Stimulated activated CD8-positive, alpha-beta memory T cell treated with anti-CD3 and anti-CD28 coated beads, Interleukin-12 subunit alpha, Interleukin-12 subunit beta, amount 100 ng/mL, for 1 hour (primary cell): Measurements from ENCODE around the gene IBA57.

Experiments used
- DNase-seq: peaks from one replicate; pipeline ENCODE4 v3.0.0-alpha.2; 2020; ENCODE audit warnings: low read depth

IBA57 gene

DNA sequence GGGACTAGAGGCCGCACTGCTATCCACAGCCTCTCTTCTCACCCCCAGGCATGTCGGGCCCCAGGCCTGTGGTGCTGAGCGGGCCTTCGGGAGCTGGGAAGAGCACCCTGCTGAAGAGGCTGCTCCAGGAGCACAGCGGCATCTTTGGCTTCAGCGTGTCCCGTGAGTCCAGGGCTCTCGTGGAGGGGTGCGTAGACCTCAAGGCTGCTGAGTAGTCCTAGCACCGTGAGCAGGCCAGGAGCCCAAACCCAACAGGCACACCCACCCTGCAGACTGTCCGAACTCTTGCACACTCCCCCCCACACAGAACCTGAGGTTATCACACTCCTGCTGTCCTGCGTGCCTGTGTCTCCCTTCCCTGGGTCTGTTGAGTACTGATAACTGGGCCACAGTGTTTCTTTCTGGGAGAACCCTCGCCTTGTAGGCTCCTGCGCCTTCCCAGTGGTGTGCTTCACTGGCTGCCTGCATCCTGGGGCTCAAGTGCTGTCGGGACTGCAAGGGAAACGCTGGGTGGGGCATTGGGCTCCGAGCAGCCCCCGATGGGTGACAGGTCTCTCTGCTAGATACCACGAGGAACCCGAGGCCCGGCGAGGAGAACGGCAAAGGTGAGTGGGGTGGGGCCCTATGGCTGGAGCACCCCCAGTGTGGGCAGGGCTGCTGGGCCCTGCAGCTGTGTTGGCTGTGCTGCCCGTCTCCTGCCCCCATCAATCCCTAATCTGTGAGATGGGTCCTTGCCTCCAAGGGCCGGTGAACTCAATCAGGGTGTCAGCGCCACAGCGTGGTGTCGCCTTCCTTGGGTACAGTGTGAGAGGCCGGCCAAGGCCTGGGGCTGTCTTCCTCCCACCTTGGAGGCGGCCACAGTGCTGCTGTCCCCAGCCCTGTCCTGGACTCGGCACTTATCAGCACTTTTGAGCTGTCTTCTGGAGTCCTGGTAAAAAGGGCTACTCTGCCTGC is 19.9 kb upstream of the IBA57 start:
- no peak for DNase-seq

DNA sequence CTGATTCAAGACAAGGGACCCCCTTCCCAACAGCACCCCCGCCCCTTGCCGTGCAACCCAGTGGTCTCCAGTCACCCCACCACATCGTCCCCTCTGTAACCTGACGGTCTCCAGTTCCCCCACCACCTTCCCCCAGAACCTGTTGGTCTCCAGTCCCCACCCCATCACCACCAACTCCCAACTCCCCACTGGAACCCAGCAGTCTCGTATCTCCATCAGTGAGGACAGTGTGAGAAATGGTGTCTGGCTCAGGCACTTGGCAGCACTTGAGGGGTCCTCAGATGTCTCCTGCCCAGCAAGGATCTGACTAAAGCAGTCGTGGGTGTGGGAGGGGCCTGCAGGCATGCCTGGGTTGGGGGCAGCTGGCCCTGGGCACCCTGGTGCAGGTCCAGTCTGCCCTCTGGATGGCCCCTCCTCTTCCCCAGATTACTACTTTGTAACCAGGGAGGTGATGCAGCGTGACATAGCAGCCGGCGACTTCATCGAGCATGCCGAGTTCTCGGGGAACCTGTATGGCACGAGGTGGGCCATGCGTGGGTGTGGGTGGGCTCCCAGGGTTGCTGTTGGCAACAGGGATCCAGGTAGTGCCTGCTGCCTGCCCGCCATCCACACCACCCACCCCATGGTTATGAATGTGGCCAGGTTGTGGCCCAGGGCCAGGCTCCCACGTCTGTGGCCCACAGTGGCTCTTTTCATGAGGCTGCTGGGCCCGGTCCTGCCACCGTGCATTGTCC is 19.0 kb upstream of the IBA57 start:
- DNase-seq: no peak

- DNase-seq: no peak
Measured at GRCh38 chr1:228147151-228147693, 18.4 kb upstream of the IBA57 start.

- DNase-seq: no peak
Measured at GRCh38 chr1:228147768-228148167, 17.8 kb upstream of the IBA57 start.

DNA sequence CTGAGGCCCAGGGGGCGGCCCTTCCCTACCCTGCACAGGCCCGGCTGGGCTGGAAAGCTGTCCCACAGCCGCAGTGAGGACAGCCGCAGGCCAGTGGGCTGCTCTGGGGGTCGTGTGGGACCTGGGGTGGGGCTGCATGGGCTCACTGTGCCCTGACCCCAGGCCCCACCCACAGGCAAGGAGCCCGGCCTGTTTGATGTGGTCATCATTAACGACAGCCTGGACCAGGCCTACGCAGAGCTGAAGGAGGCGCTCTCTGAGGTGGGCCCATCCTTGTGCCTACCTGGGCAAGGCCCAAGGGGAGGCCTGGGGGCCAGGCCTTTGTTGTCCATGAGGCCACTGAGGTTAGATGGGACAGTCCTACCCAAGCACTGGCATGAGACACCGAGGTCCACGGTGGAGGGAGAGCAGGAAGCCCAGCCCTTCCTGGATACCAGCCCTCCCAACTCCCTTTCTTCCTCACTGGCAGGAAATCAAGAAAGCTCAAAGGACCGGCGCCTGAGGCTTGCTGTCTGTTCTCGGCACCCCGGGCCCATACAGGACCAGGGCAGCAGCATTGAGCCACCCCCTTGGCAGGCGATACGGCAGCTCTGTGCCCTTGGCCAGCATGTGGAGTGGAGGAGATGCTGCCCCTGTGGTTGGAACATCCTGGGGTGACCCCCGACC is 17.3 kb upstream of the IBA57 start:
- DNase-seq: no peak

DNA sequence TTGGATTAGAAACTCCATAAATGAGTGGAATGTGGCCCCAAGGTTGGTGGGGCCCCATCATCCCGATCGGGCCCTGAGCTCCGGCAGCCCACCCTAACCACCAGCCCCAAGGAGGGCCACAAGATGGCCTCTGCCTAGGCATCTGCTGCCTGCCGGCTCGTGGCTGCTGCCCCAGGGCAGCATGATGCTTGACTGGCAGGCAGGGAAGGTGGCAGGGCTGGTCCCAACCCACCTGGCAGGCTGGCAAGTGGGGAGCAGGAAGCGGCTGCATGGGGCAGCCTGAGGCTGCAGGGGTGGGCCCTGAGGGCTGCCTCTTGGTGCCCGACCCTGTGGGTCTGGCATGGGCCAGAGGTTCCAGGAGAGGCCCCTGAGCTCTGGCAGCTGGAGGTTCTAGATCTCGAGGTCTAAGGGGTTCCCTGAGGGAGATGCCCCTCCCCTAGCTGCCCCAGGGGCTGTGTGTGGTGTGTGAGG is 16.6 kb upstream of the IBA57 start:
- DNase-seq: no peak

- DNase-seq: no peak
Measured at GRCh38 chr1:228149406-228150119, 16.0 kb upstream of the IBA57 start, which contains the start of gene GJC2. TSS of gene GJC2 (plus strand) at chr1:228149930. CDS start at chr1:228157759, 7,829 bp downstream.

- no peak for DNase-seq
Measured at GRCh38 chr1:228150120-228150460, 15.5 kb upstream of the IBA57 start.

DNA sequence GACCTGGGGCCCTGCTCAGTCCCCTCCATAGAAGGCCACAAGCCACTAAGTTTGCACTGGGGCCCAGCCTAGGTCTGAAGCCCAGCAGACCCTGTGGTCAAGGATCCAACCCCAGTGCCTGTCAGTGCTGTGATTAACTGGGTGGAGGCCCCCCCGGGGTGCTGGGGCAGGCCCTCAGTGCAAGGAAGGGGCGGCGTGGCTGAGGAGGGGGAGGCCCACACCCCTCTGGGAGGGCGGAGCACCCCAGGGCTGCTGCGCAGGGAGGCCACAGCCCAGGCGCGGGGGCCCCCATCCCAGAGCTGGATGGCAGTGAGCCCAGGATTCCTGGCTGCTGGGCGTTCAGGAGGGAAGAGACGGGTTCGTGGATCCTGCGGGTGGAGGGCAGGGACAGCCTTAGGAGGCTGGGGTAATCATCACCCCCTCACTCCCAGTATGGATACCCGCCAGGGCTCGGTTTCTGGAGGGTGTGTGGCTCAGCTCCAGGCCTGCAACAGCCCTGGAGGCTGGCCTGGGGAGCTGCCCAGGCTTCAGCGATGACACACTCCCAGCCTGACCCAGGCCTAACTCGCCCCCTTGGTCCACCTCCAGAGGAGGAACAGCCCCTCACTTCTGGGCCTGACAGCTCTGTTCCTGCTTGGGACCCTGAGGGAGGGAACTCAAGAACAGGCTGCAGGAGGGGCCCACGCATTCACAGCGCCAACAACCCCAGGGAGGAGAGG is 15.0 kb upstream of the IBA57 start:
- no peak for DNase-seq

DNA sequence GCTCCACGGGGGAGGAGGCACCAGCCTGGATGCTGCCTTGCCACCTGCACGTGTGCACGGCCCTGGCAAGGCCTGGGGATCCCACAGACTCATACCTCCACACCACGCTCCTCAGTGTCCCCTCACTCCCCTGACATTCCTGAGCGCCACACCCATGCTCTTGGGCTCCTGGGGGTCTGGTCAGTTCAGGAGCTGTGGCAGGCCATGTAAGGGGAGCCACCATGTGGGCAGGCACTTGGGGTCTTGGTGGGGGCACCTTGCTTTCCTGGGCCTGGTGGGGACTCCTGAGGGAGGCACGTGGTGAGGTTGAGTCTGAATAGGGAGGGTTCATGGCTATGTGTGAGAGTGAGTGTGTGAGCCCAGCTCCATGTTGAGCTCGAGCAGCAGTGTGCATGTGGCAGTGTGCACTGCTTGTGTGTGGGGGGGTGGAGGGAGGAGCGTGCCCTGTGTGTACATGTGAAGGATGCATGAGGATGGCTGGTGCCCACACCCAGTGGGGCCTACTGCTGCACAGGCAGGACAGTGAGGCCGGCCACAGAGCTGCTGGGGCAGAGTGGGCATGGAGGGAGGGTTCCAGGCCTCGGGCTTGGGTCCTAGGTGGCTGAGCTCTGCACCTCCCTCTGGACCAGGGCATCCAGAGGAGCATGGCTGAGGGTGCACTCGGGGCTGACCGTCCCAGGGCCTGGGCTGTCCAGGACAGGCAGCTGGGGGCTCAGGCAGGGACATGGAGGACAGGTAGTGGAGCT is 14.3 kb upstream of the IBA57 start:
- no peak for DNase-seq

GRCh38 chr1:228152097-228152917 is 13.3 kb upstream of the IBA57 start:
- DNase-seq: no peak

DNA sequence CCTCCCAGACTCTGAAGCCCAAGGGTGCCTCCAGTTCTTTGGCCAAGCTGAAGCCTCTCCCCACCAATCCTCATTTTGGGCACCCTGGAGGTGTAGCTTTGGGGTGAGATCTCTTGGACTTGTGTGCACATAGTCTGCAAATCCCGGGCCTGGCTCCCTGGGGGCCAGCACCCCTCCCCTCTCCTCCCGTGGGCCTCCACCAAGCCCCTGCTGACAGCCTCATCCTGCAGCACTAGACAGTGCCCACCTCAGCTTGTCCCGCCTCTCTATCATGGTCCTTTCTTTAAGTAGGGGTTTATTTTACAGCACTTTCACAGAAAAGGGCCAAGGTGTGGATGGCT is 12.7 kb upstream of the IBA57 start:
- no peak for DNase-seq

GRCh38 chr1:228154021-228154669 is 11.5 kb upstream of the IBA57 start:
- no peak for DNase-seq

DNA sequence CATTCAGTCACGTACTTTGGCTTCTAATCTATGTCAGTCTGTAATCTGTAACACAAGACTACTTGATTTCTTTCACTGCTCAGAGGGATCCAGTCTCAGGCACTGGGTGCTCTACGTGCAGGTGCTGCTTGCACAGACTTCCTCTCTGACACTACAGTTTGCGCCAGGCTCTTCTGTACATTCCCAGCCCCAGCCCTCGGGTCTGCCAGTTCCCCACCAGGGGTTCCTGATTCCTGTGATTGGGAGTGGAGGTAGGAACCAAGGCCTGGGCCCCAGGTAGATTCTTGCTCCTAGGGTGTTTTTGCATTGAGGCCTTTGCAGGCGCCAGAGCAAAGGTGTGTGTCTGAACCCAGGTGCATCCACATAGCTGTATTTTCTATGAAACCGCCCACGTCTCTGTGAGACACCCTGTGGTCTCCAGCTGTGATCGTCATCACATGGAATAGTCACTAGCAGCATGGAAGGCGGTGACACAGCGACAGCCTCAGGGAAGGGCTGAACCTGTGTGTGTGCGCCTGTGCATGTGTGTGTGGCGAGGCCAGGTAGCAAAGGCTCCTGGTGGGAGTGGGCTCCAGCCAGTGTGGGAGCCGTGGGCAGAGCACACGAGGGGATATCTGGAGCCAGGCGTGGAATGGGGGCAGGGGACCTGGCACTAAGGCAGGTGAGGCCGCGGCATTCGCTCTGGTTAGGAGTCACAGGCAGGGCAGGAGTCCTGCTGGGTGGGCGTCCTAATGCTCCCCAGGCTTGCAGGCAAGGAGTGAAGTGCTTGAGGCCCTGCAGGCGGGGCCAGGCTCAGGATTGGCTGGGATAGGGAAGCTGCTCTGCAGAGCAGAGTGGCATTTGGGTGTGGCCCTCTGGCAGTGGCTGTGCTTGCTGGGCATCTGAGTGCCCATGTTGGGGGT is 10.7 kb upstream of the IBA57 start:
- DNase-seq: no peak

GRCh38 chr1:228155596-228156514 is 9.7 kb upstream of the IBA57 start:
- DNase-seq: no peak

- no peak for DNase-seq
Measured at GRCh38 chr1:228156515-228156881, 9.1 kb upstream of the IBA57 start.
